HG02642 (cell line): ENCODE data around the gene SSR4.

Experiments used
- ATAC-seq: cut with Tn5 transposase; IDR thresholded peaks from one replicate; pipeline ENCODE4 v1.9.1; 2021; ENCODE audit warnings: mild to moderate bottlenecking; ENCODE audit not compliant: unreplicated experiment, poor library complexity

SSR4 gene

DNA sequence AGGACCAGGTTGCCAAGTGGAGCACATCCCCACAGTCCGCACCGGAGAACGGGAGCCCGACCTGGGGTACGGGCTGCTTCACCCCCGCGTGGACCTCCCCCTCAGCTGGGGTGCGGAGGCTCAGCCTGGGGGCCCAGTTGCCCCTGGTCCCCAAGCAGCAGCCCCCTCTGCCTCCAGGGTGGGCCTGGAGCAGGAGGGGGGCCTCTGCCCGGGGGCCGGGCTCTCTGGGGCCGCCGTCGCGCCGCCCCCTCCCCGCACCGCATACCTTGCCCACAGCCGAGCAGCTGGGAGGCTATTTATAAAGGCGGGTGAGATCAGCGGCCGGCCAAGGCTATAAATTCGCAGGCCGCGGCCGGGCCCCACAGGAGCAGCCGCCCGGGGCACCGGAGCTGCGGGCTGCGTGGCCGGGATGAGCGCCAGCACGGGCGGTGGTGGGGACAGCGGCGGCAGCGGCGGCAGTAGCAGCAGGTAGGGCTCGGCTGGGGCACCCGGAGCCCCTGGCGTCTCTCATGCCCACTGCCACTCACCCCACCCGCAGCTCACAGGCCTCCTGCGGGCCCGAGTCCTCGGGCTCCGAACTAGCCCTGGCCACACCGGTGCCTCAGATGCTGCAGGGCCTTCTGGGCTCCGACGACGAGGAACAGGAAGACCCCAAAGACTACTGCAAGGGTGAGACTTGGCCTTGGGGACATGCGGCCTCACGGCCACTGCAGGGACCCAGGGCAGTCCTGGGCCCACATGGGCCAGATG, 13.6 kb upstream of the SSR4 start, which contains the start of gene SRPK3:
SRPK3 (plus strand) TSS at position 364 of the 750 bp plus-strand sequence; CDS start at position 410, 46 bp downstream.
- no peak for ATAC-seq

- no peak for ATAC-seq
Observed at GRCh38 chrX:153781428-153782047, 12.9 kb upstream of the SSR4 start.

GRCh38 chrX:153782313-153782712, 12.2 kb upstream of the SSR4 start:
- no peak for ATAC-seq

DNA sequence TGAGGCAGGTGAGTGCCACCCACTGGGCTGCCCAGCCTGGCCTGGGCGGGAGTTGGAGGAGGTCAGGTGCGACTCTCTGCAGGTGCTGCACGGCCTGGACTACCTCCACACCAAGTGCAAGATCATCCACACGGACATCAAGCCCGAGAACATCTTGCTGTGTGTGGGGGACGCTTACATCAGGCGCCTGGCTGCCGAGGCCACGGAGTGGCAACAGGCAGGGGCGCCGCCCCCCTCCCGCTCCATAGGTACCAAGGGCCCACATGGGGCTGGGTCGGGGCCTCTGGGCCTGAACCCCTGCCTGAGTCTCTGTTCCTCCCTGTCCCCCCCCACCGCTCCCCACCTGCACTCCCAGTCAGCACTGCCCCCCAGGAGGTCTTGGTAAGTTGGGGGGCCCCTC, 11.6 kb upstream of the SSR4 start:
- no peak for ATAC-seq

GRCh38 chrX:153783378-153784013, 11.0 kb upstream of the SSR4 start:
- ATAC-seq, result no peak

DNA sequence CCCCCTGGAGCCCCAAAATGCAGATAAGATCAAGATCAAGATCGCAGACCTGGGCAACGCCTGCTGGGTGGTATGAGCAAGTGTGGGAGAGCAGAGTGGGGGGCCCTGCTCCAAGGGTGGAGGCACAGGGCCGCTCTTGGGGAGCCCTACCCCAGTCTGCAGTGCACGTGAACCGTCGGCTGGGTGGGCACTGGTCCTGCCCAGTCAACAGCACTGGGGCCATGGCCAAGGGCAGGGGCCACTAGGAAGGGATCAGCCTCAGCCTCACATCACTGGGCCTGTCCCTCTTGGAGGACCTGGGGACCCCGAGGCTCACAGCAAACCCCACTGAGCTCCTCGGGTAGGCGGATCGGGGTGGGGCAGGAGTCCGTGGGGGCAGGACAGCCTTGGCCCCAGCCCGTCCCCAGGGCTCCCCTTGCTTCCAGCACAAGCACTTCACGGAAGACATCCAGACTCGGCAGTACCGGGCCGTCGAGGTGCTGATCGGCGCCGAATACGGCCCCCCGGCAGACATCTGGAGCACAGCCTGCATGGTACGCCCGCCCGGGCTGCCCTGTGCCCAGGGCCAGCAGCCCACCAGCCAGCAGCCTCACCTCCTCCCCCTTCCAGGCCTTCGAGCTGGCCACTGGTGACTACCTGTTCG, 10.0 kb upstream of the SSR4 start:
- ATAC-seq, result no peak

- no peak for ATAC-seq
Observed at GRCh38 chrX:153786669-153787068, 7.8 kb upstream of the SSR4 start.

DNA sequence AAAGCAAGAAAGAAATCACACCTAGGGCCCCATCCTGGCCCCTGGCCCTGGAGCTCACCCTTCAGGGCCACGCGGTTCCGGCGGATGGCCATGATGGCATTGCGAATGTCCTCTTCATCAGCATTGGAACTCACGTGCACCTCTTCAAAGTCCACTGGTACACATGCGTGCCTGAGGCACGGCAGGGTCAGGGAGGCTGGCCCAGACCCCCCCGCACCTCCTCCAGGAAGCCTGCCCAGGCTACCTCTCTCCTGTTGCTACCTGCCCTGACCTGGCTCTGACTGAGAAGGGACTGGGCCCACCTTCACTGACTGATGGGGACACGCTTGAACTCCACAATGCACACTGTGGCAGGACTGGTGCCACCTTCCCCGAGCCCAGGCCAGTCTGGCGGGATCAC, 4.8 kb upstream of the SSR4 start:
- ATAC-seq, result no peak

DNA sequence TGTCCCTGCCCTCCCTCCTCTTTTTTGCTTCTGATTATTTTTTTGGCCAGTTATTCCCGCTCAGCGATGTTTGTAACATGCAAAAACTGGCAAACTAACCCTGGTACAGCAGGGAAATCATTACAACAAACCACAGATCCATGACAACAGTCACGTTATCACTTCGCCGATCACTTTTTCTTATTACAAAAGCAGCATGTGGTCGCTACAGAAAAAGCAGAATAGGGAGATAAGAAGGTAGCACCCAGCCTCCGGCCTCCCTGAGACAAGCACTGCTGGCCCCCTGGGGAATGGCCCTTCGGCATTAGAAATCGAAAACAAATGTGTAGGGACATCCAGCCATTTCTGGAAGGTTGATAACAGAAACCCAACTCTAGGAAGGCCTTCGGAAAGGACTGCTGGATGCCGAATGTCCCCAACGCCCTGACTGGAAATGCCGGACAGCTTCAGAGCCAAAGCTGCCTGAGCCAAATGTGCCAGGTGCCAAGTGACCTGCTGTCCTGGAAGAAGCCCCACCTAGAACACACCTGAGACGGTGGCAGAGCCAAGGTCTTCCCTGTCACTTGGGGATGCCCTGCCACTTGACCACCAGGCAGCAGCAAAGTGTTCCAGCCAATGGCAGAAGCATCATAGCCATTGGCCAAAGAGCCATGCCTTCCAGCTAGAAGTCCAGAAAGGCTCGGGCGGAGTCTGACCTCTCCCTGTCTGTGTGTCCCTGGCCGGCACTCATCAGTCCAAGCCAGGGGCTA, 3.2 kb upstream of the SSR4 start:
- no peak for ATAC-seq

DNA sequence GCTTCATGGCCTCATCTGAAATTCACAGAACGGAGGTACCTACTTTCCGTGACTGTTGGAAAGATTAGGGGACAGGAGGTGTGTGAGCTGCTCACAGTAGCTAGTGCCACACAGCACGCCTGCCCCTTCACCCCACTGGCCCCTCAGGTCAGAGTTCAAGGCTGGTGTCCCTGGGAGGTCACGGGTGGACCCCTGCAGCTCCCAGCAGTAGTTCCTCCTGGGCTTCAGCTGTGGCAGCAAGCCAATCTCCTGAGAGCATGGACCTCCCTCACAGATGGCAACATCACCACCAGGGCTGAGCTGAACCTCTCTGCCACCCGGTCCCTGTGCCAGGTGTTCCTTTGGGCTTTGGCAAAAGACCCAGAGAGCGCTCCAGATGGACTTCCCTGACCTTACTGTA, 2.1 kb upstream of the SSR4 start:
- ATAC-seq, result no peak

- no peak for ATAC-seq
Observed at GRCh38 chrX:153793291-153793690, 1.2 kb upstream of the SSR4 start.

- ATAC-seq, result no peak
Observed at GRCh38 chrX:153794897-153795816, 689 bp downstream of the SSR4 start.

GRCh38 chrX:153797415-153798015, 3.0 kb downstream of the SSR4 start:
- ATAC-seq, result no peak

- ATAC-seq, result no peak
Observed at GRCh38 chrX:153799326-153799725, 4.9 kb downstream of the SSR4 start.

DNA sequence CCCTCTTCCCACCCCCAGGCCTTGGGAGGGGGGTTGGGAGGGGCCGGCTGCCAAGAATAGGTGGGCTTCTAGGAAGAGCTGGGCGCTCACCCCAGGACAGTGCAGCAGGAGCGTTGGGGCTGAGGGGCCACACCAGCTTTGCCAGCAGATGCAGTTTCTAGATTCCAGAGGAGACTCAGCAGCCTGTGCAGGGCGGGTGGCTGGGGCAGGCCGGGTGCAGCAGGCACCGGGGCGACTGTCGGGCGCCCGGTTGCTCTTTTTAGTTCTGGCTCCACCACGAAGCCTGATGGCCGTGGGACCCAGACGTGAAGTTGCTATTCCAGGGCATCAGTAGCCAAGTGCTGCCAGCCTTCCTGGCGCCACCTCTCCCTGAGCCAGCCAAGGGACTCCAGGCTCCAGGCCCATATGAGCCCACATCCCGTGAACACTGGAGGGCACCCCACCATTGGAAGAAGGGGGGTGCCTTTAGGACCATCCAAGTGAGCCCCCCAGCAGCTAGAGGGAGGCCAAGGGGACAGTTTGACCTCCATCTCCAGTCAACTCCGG, 5.8 kb downstream of the SSR4 start:
- no peak for ATAC-seq

DNA sequence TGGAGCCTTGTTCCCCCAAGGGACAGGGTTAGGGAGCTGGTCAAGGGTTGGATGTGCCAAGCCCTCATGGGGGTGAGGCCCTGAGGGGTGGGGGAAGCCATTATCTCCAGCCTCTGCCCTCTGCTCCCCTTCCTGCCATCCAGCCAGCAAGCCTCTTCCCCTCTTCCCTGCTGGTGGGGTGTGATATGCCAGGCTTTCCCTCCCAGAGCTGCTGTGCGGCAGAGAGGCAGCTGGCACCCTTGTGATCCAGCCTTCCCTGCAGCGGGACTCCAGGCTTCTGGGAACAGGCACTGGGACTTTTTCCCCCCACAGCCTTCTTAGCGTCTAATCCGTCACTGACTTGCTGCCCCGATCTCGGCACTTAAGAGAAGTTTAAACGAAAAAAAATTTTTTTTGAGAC, 6.3 kb downstream of the SSR4 start:
- no peak for ATAC-seq

GRCh38 chrX:153801669-153802068, 7.2 kb downstream of the SSR4 start:
- no peak for ATAC-seq

DNA sequence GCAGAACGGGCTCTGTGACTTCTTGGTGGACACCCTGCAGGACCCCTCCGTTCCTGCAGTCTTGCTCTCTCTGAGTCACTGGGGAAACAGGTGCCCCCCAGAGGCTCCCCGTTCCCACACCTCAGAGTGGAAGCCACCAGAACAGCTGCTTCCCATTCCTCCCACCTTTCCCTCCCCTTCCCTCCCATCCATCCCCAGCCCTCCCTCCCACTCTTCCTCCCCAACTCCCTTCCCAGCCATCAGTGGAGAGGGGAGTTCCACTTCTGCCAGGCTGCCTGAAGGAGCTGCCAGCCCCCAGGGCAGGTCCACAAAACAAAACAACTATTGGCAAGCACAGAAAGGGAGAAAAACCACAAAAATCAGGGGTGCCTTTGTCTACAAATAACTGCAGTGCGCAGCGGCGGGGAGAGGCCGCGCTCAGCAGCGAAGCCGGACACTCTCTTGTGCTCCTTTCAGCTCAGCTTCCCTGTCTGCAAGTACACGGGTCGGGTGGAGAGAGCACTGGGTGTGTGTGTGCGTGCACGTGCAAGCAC, 8.1 kb downstream of the SSR4 start:
- no peak for ATAC-seq
